Mesenchymal stem cell (in vitro differentiated cells and primary cell): ENCODE data around the gene NPIPA5.
"Not testable (repeated sequence)": the region's sequence is repeated elsewhere in the genome, so short reads cannot be mapped to it uniquely, and the experiment has no call there.

Source experiments
- DNase-seq: peaks from one replicate; pipeline ENCODE4 v3.0.0-alpha.2; 2013
- H2AFZ ChIP-seq: one replicate; pipeline ENCODE4 v1.6.1; 2013; ENCODE audit warnings: low read depth, mild to moderate bottlenecking, control low read depth, inconsistent platforms, low read length, moderate library complexity
- H2AK5ac ChIP-seq: 2 replicates; pipeline ENCODE4 v1.6.1; 2013; ENCODE audit warnings: low read length, moderate library complexity, mild to moderate bottlenecking, inconsistent platforms; ENCODE audit not compliant: severe bottlenecking
- H2BK120ac ChIP-seq: one replicate; pipeline ENCODE4 v1.6.1; 2013; ENCODE audit warnings: low read depth, mild to moderate bottlenecking, inconsistent platforms, low read length, moderate library complexity
- H2BK12ac ChIP-seq, 2 experiments: one replicate each; pipeline ENCODE4 v1.6.1; 2013; ENCODE audit warnings: inconsistent platforms in 2 of 2, low read length in 2 of 2, mild to moderate bottlenecking in 2 of 2, moderate library complexity in 2 of 2, control low read depth in 1 of 2
- H2BK15ac ChIP-seq: one replicate; pipeline ENCODE4 v1.6.1; 2013; ENCODE audit warnings: mild to moderate bottlenecking, low read depth, inconsistent platforms; ENCODE audit not compliant: poor library complexity, severe bottlenecking
- H2BK5ac ChIP-seq: 2 replicates; pipeline ENCODE4 v1.6.1; 2013; ENCODE audit warnings: low read depth, mild to moderate bottlenecking, low read length, control low read depth, inconsistent platforms; ENCODE audit not compliant: poor library complexity, severe bottlenecking
- H3K14ac ChIP-seq, 2 experiments: one replicate each; pipeline ENCODE4 v1.6.1; 2013; ENCODE audit warnings: inconsistent platforms in 2 of 2, low read length in 2 of 2, control low read depth in 1 of 2, mild to moderate bottlenecking in 1 of 2, moderate library complexity in 1 of 2
- H3K18ac ChIP-seq, 2 experiments: one replicate each; pipeline ENCODE4 v1.6.1; 2013; ENCODE audit warnings: inconsistent platforms in 2 of 2, low read length in 2 of 2, control low read depth in 1 of 2, low read depth in 1 of 2, mild to moderate bottlenecking in 1 of 2
- H3K23ac ChIP-seq, 2 experiments: one replicate each; pipeline ENCODE4 v1.6.1; 2013; ENCODE audit warnings: inconsistent platforms in 2 of 2, low read length in 2 of 2, mild to moderate bottlenecking in 2 of 2, moderate library complexity in 2 of 2, control low read depth in 1 of 2
- H3K27ac ChIP-seq: 2 replicates; pipeline ENCODE4 v1.5.1; 2013; ENCODE audit warnings: mild to moderate bottlenecking, moderate library complexity, low read length, control low read depth, inconsistent platforms; ENCODE audit not compliant: poor library complexity, severe bottlenecking
- H3K27me3 ChIP-seq, 2 experiments: 2 replicates each; pipeline versions ENCODE4 v1.6.1 to v1.7.0; 2013; ENCODE audit warnings: low read length in 2 of 2, mild to moderate bottlenecking in 2 of 2, moderate library complexity in 2 of 2, control low read depth in 1 of 2, inconsistent platforms in 1 of 2; ENCODE audit not compliant: control insufficient read depth in 1 of 2, insufficient read depth in 1 of 2
- H3K36me3 ChIP-seq, 2 experiments: 2 replicates each; pipeline versions ENCODE4 v1.6.1 to v1.7.0; 2013; ENCODE audit warnings: low read length in 2 of 2, control low read depth in 1 of 2, inconsistent platforms in 1 of 2, low read depth in 1 of 2, mild to moderate bottlenecking in 1 of 2; ENCODE audit not compliant: insufficient read depth in 2 of 2, control insufficient read depth in 1 of 2
- H3K4ac ChIP-seq, 2 experiments: one replicate each; pipeline ENCODE4 v1.6.1; 2013; ENCODE audit warnings: inconsistent platforms in 2 of 2, low read length in 2 of 2, mild to moderate bottlenecking in 2 of 2, moderate library complexity in 2 of 2, control low read depth in 1 of 2, low read depth in 1 of 2
- H3K4me1 ChIP-seq: 2 replicates; pipeline ENCODE4 v1.6.1; 2013; ENCODE audit warnings: low read depth, low read length, control low read depth; ENCODE audit not compliant: control insufficient read depth, insufficient read depth
- H3K4me2 ChIP-seq: 2 replicates; pipeline ENCODE4 v1.6.1; 2013; ENCODE audit warnings: low read length, mild to moderate bottlenecking, inconsistent platforms; ENCODE audit not compliant: poor library complexity, severe bottlenecking
- H3K4me3 ChIP-seq, 2 experiments: 2 replicates each; pipeline versions ENCODE4 v1.5.1 to v1.7.0; 2013; ENCODE audit warnings: low read length in 2 of 2, mild to moderate bottlenecking in 2 of 2, control low read depth in 1 of 2, low read depth in 1 of 2; ENCODE audit not compliant: insufficient read depth in 1 of 2
- H3K79me1 ChIP-seq: replicated peaks from 2 replicates; pipeline ENCODE4 v1.6.1; 2013; ENCODE audit warnings: mild to moderate bottlenecking, control low read depth, low read length, inconsistent platforms; ENCODE audit not compliant: poor library complexity, severe bottlenecking
- H3K9ac ChIP-seq: 2 replicates; pipeline ENCODE4 v1.7.0; 2013; ENCODE audit warnings: mild to moderate bottlenecking, low read length, moderate library complexity
- H3K9me3 ChIP-seq: 2 replicates; pipeline ENCODE4 v1.7.0; 2013; ENCODE audit warnings: mild to moderate bottlenecking, low read length; ENCODE audit not compliant: control insufficient read depth
- H4K8ac ChIP-seq: one replicate; pipeline ENCODE4 v1.6.1; 2013; ENCODE audit warnings: inconsistent platforms, mild to moderate bottlenecking, low read length, moderate library complexity
- H4K91ac ChIP-seq: one replicate; pipeline ENCODE4 v1.6.1; 2013; ENCODE audit warnings: mild to moderate bottlenecking, low read length, inconsistent platforms
- WGBS: methylation state at CpG from one replicate; pipeline ENCODE4 v1.1.7; 2013; ENCODE audit warnings: mixed read lengths; 5-methylcytosine and 5-hydroxymethylcytosine counted together

Gene NPIPA5

DNA sequence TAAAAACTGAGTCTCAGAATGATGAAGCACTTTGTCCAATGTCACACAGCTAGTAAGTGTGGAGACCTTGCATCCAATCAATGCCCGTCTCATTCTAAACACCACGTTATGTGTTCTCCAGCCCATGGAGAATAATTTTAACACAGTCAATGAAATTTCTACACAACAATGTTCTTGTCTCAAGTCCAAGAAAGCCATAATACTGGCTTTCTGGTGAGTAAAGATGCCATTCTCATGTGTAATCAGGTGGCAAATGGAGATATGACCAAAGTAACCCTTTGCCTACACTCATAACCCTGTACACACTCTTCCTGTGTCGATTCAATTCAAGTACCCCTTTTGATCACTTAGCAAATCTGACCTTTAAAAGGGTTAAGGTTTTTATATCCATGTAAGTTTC lies 4.7 kb upstream of the NPIPA5 start:
- not testable (repeated sequence) for DNase-seq, H2BK5ac ChIP-seq, H4K8ac ChIP-seq, H3K36me3 ChIP-seq, H2BK120ac ChIP-seq, H3K18ac ChIP-seq, H3K9ac ChIP-seq, H2AK5ac ChIP-seq, H2BK15ac ChIP-seq, H3K4me3 ChIP-seq, H2BK12ac ChIP-seq, H3K4me2 ChIP-seq, H2AFZ ChIP-seq, H3K4me1 ChIP-seq, H4K91ac ChIP-seq, H3K79me1 ChIP-seq, H3K23ac ChIP-seq, H3K14ac ChIP-seq, H3K27me3 ChIP-seq, H3K27ac ChIP-seq, H3K9me3 ChIP-seq, H3K4ac ChIP-seq
- no CpG with 5 or more reads among the region's 3 CpGs for WGBS

DNA sequence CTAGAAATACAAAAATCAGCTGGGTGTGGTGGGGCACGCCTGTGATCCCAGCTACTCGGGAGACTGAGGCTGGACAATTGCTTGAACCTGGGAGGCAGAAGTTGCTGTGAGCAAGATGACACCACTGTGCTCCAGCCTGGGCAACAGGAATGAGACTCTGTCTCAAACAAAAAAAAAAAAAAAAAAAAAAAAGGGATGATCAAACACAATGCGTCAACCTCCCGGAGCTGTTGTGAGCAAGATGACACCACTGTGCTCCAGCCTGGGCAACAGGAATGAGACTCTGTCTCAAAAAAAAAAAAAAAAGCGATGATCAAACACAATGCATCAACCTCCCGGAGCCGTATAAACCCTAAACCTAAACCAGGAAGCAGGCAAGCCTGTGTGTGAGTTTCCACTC lies 20.6 kb downstream of the NPIPA5 start:
- not testable (repeated sequence) for H2BK12ac ChIP-seq, H3K9ac ChIP-seq, H4K91ac ChIP-seq, H3K79me1 ChIP-seq, H3K9me3 ChIP-seq, H3K18ac ChIP-seq, H3K4me3 ChIP-seq, H3K4ac ChIP-seq, H3K4me1 ChIP-seq, H3K14ac ChIP-seq, H4K8ac ChIP-seq, H2AFZ ChIP-seq, DNase-seq, H3K23ac ChIP-seq, H3K27me3 ChIP-seq, H3K27ac ChIP-seq, H2AK5ac ChIP-seq, H2BK120ac ChIP-seq, H2BK15ac ChIP-seq, H3K4me2 ChIP-seq, H3K36me3 ChIP-seq, H2BK5ac ChIP-seq
- no CpG with 5 or more reads among the region's 7 CpGs for WGBS

GRCh38 chr16:15354846-15355245 lies 23.2 kb downstream of the NPIPA5 start:
- not testable (repeated sequence) for H3K4ac ChIP-seq

GRCh38 chr16:15352852-15353251 lies 25.2 kb downstream of the NPIPA5 start:
- H2AFZ ChIP-seq, H3K27me3 ChIP-seq, H3K79me1 ChIP-seq, H2BK12ac ChIP-seq, H2BK5ac ChIP-seq, H2AK5ac ChIP-seq, H3K18ac ChIP-seq, H3K27ac ChIP-seq, H2BK120ac ChIP-seq, H3K4ac ChIP-seq, H3K9ac ChIP-seq, H3K36me3 ChIP-seq, H3K4me1 ChIP-seq, H4K8ac ChIP-seq, H4K91ac ChIP-seq, H3K23ac ChIP-seq, H3K4me2 ChIP-seq, DNase-seq, H2BK15ac ChIP-seq, H3K14ac ChIP-seq, H3K9me3 ChIP-seq, H3K4me3 ChIP-seq: not testable (repeated sequence)
- WGBS = no CpG with 5 or more reads among the region's 3 CpGs

More at GRCh38 chr16:15354846-15355245, 23.2 kb downstream of the NPIPA5 start:
- H2BK5ac ChIP-seq, H3K4me3 ChIP-seq, H3K4me1 ChIP-seq, H2BK15ac ChIP-seq, H4K8ac ChIP-seq, H3K27me3 ChIP-seq, H3K36me3 ChIP-seq, H2AFZ ChIP-seq, H3K18ac ChIP-seq, H2BK120ac ChIP-seq, H3K79me1 ChIP-seq, DNase-seq, H3K14ac ChIP-seq, H3K27ac ChIP-seq, H4K91ac ChIP-seq, H3K9ac ChIP-seq, H3K9me3 ChIP-seq, H3K4me2 ChIP-seq, H3K23ac ChIP-seq, H2BK12ac ChIP-seq, H2AK5ac ChIP-seq: not testable (repeated sequence)
- no CpG with 5 or more reads among the region's 2 CpGs for WGBS
